NCI-H2196 (cell line): Measurements from ENCODE around the gene STRBP.
"Not testable (repeated sequence)": the region's sequence is repeated elsewhere in the genome, so short reads cannot be mapped to it uniquely, and the experiment has no call there.

ENCODE experiments used
- DNase-seq: peaks from one replicate; lab custom pipeline; 2025; ENCODE audit not compliant: unreplicated experiment; lab: John Stamatoyannopoulos, UW

STRBP gene

DNA sequence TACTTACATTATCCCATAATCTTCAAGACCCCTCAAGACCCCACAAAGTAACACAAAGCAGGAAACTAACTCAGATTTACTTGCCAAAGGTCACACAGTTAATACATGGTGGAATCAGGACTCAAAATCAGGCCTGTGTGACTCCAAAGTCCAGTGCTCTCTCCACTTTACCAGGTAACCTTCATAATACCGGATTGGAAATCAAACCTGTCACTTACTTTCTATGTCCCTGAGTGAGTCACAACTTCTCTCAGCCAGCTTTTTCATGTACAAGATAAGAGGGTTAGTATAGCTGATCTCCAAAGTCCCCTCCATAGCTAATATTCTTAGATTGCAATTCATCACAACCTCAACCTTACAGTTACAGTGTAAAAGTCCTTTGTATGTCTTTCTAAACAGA, 17.1 kb downstream of the STRBP start:
- DNase-seq = no peak

DNA sequence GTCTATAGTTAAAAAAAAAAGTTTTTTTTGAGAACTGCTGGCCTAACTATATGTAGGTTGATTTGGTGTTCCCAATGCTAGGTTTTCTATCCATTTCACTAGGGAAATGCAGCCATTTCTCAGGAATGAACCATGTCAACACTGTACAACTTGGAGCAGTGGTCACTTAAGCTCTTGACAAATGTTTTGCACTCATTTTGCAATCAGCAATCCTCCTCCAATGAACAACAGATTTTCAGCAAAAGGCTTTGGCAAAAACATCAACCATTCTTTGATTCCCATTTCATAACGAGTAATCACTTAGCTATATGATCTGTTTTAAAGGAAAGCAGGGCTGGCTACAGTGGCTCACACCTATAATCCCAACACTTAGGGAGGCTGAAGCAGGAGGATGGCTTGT, 17.9 kb downstream of the STRBP start:
- DNase-seq = no peak

DNA sequence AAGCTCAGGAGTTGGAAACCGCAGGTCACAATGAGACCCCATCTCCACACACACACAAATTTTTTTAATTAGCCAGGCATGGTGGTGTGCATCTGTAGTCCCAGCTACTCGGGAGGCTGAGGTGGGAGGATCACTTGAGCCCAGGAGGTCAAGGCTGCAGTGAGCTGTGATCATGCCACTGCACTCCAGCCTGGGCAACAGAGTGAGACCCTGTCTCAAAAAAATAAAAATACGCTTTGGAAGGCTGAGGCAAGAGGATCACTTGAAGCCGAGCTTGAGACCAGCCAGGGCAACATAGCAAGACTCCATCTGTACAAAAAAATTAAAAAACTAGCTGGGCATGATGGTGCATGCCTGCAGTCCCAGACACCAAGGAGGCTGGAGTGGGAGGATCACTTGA, 19.2 kb downstream of the STRBP start:
- not testable (repeated sequence) for DNase-seq

DNA sequence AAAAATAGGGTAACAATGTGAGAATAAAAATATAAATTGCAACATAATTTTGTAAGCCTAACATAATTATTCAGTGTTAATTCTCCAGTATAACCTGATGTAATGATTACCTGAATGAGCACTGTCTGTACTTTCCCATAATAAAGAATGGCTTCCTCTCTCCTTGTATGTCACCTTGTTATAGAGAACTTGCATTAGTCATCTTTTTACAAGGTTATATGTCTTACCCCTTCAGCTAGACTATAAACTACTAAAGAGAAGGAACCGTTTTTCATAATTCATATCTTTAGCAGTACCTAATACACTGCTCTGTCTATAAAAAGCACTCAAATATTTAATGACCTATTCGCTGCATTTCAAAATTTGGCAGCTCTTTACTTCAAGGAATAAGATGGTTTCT, 19.8 kb downstream of the STRBP start:
- DNase-seq = no peak

DNA sequence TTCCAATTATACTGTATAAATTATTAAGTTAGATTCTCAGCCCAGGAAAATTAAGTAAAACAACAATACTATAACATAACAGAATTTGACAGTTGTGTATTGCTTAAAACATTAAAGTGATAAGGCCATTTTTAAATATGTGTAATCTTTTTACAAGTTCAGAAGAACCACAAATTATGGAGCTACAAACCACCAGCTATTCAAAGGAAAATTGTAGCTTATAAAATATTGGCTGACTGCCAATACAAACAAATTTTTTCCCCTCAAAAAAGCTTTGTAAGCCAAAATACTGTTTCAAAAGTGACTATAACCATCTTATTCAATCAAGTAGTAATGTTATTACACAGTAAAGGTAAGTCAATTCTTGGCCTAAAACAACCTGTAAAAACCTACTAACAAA, 21.9 kb downstream of the STRBP start:
- DNase-seq = peak; percentile 22

DNA sequence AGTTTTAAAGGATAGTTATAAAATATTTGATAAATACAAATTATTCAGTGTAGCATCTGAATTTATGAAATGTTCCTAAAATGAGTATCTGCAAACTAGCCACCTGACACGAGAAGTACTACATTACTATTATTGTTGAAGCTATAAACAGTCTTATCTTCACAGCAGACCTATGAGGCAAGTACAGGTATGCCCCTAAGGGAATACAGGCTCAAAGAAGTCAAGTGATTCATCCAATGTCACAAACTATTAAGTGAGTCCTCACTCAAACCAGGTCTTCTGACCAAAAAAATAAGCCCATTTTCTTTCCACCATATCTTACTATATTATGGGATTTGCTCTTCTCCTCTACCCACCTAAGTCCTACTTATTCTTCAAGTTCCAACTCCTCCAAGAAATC, 28.7 kb downstream of the STRBP start:
- no peak for DNase-seq

DNA sequence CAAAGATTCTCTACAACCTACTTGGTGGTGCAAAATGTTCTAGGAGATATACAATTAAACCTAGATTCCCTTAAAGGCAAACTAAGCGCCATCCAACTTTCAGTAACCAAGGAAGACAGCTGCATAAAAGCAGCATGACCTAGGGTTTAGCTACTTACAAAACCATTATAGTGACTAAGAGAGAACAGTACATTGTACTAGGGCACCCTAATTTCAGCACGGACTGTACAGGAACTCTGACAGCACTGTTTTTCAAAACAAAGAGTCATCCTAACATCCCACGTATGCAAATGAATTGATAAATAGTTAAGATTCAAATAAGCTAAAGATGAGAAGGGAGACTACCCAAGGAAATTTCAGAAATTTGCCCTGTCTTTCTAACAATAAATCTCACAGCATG, 30.0 kb downstream of the STRBP start:
- no peak for DNase-seq

DNA sequence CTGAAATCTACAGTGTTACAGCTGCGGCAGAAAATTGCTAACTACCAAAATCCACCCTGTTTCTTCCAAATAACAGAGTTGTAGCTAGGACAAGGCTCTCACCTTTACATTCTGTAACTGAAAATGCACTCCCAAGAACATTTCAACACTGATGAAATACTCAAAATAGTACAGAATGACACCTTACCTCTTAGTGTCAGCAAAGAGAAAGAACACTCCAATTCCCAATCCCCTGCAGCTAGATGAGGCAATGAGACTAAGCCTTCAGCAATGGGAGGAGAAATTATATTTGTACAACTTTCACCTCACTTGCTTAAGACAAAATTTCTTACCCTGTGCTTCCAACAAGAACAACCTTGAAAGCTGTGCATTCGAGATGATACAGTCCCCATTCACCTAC, 31.2 kb downstream of the STRBP start:
- no peak for DNase-seq

DNA sequence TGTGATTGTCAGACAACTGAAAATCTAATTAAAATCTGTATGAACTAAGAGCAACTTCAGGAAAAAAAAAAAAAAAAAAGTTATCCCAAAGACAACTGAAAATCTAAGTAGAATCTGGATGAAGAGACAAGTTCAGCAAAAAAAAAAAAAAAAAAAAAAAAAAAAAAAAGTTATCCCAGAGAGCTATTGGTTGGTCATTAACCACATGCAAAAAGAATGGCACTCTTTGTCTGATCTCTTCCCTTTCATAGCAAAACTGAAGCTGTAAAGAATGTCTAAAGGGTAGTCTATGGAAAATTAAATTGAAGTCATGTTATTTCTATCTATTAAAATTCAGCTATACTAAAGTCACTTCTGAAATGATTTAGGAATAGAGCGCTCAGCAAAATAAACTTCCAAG, 32.9 kb downstream of the STRBP start:
- DNase-seq = no peak

DNA sequence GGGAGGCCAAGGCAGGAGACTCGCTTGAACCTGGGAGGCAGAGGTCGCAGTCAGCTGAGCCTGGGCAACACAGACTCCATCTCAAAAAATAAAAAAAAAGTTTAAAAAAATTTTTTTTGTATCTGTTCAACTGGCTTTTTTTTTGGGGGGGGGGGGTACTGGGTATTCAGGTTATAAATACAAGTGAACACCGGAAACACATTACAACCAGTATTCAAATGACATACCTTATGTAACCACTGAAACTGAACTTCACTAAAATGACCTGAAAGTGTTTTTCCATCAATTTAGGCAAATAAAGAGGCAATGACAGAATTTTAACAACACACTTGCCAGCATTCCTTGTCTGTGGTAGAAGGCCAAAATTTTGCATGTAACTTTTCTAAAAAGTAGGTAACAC, 33.5 kb downstream of the STRBP start:
- DNase-seq = no peak

DNA sequence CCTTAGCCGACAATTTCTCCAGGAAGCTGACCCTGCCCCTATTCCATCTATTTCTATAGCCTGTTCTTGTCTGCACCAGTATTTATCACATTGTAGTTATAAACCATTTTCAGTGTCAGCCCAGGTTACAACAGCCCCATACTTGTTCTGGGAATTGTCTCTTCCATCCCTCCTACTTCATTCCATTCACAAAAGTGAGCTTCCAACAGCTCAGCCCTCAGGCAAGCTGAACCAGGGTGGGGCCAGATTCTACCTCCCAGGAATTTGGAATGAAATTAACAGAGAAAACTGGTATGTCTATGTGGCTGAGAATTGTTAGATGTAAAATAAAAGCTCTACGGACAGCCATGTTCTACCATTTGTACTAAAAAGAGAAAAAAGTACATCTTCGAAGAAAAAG, 36.1 kb downstream of the STRBP start:
- DNase-seq = no peak

DNA sequence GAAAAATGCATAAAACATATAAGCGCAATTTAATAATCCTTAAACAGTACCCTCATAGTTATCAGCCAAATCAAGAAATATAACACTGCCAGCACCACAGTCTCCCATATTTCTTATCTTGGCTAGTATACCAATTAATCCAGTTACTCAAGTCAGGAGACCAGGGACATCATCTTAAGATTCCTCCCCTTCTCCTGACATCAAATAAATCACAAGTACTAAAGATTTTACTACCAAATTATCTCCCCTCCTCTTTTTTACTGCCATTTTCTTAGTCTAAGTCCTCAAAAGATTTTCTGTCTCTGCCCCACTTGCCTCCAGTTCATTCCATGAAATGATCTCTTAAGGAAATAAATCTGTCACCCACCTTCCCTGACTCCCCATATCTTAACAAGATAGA, 37.0 kb downstream of the STRBP start:
- no peak for DNase-seq

DNA sequence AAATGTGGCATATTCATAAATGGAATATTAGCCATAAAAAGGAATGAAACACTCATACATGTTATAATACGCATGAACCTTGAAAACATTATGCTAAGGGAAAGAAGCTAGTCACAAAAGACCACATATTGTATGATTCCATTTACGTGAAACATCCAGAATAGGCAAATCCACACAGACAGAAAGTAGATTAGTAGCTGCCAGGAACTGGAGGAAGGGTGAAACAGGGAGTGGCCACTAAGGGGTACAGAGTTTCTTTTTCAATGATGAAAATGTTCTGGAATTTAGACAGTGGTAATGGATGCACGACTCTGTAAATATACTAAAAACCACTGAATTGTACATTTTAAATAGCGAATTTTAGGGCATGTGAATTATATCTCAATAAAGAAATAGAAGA, 39.4 kb downstream of the STRBP start:
- DNase-seq = no peak

DNA sequence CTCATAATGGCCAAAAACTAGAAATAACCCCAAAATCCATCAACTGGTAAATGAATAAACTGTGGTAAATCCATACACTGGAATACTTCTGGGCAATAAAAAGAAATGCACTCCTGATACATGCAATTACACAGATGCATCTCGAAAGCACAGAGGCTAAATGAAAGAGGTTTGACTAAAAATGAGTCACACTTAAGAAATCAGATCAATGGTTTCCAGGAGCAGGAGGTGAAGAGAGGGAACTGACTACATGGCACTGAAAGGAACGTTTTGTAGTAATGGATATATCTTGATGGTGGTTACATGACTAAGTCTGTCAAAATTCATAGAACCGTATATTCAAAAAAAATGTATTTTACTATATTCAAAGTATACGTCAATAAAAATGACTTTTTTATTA, 42.4 kb downstream of the STRBP start:
- DNase-seq = no peak

DNA sequence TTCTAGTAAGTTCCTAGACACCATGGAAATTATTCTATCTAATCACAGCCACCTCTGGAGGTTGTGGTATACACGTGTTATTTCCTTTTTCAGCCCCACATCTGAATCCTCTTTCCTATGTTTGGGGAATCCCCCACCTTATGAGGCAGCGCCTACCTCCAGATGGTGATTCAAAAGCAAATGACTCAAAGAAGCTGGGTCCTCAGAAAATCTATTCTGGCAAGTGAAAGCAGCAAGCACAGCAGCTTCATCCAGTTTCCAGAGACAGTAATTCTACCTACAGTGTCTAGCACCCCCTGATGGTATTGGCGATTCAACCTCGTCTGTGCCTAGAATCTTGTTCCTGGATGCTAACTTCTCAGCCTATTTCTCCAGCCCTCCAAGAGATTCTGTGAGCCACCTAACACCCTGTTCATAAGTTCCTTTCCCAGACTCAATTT, 43.0 kb downstream of the STRBP start:
- DNase-seq = peak; percentile 26

DNA sequence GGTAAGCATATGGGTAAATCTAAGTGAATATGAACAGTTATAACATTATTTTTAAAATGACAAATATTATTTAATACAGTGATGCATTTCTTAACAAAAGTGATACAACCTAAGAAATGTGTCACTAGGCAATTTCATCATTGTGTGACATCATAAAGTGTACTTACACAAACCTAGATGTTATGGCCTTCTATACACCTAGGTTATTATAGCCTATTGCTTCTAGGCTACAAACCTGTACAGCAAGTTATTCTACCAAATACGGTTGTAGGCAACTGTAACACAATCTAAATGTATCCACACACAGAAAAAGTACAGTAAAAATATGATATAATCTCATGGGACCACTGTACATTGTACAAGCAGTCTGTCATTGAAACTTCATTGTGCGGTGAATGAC, 48.3 kb downstream of the STRBP start:
- DNase-seq = no peak

DNA sequence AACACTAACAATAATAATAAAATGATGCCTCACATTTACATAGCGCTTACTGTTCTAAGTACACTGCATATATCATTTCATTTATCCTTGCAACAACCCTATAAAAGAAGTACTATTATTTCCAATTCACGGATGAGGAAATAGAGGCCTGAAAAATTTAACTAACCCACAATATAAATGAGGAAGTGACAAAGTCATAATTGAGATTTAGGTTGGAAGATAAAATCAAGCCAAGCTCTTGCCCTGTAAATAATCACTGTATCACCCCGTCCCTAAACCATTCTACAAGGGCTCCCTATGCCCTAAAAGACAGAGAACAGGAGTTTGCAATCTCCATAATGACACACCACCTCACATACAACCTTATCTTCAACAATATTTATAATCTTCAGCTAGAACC, 49.6 kb downstream of the STRBP start:
- DNase-seq = no peak

DNA sequence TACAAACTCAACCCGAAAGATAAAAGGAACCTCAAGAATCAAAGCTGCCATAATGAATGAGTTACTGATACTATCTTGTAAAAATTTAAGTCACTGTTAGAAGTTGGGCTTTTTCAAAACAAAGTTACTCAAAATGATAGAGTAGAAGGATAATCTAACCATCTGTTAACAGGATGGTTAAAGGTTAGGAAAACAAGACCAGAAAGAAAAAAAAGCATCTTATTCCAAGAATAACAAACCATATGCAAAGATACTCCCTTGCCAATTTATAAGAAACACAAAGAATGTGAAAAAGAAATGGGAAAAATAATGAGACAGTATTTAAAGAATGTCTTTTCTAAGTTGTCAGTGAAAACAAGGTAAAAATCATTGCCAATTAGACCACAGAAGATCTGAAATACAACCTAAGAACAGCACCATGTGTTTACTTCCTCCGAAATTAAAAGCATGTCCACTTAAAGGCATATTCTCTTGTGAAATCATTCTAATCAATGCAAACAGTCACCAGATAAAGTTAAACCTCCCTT, 51.2 kb downstream of the STRBP start:
- no peak for DNase-seq

DNA sequence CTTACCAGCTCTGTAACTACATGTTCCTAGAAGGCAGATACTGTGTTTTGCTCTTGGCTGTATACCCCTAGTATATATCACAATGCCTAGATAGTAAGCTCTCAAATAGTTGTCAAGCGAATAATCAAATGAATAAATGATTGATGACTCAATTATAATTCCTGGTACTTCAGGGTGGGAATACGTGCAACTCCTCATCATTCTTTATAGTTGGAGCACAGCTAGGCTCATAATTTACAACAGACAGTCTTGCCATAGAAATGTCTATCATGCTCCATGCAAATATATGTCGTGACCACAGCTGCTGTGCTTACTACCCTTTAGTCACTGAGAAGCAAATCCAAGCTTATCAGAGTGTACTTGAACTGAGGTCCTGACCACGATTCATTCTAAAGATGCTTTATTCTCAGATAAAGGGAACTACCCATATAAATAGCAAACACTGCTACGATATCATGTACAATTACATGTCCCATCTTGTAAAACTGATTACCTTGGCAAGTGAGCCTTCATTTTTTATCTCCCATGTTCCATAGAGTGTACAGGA, 52.1 kb downstream of the STRBP start:
- DNase-seq = no peak

DNA sequence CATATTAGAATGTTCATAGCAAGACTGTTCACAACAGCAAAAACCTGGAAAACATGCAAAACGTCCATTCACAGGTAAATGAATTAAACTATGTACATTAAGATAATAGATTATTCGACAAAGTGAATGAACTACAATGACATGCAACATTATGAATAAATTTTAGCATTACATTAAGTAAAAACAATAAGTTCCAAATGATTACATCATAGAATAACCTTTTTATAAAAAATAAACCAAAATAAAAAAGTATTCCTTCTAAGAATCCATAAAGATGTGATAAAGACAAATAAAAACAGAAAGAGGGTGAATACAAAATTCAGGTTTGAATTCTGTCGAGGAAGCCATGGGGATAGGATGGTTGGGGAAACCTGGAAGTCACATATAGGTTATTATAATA, 57.3 kb downstream of the STRBP start:
- no peak for DNase-seq

DNA sequence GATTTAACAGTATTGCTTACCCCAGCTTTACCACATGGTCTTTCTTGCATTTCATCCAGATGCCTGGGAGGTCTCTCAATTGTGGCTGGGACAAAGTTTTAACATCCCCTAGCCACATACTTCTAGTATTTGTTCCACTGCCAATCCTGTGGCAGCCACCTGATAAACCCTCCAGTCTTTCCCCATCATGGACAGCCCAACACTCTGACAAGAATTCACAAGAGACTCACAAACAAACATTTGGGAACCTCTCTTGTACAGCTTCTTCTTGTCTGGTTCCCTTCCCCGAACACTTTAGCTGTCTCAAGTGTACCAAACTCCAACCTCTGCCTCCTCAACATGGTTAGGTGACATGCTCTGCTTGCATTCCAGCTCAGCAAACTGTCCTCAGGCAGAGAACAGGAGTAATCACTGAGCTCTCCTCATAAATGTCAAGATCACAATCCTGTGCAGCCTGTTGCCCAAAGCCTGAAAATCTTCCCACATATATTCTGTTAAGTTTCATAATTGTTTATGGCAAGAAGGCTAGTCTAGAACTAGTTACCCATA, 59.7 kb downstream of the STRBP start:
- no peak for DNase-seq

DNA sequence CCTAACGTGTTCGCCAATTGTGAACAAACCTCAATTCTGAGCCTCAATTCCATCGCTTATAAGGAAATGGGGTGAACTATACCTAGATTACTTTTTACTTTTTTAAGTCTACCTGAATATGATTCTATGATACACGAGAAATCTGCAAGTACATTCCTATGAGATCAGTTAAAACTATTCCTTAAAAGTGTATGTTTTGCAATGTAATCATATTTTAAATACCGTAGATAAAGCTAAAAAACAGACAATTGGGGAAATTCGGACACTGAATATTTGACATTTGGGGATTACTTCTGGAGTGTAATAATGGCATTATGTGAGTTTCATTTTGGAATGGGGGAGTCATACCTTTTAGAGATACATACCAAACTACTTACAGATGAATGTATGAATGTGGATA, 62.3 kb downstream of the STRBP start:
- no peak for DNase-seq

DNA sequence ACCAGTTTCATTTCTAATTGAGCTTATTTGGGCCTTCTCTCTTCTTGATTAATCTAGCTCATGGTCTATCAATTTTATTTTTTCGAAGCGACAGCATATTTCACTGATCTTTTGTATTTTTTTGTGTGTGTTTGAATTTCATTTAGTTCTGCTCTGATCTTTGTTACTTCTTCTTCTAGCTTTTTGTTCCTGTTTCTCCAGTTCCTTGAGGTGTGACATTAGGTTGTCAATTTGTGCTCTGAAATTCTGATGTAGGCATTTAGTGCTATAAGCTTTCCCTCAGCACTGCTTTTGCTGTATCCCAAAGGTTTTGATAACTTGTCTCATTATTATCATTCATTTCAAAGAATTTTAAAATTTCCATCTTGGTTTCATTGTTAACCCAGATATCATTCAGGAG, 67.3 kb downstream of the STRBP start:
- DNase-seq = no peak
